Liver (tissue), 9 donors: ENCODE measurements around the gene MON2. TPM values are rescaled to one million over a fixed set of nuclear protein-coding genes. Genes with fewer than 3 reads are reported as not detected.
"Not testable (repeated sequence)": the region's sequence is repeated elsewhere in the genome, so short reads cannot be mapped to it uniquely, and the experiment has no call there.

Source experiments
- DNase-seq: peaks from one replicate; pipeline ENCODE4 v3.0.0-alpha.2; 2017; ENCODE audit warnings: low spot score
- H3K27ac ChIP-seq, 2 donors: one replicate each; pipeline ENCODE4 v1.7.0; 2013; ENCODE audit warnings: inconsistent platforms in 2 of 2, low read length in 2 of 2, control low read depth in 1 of 2, low read depth in 1 of 2, mild to moderate bottlenecking in 1 of 2
- H3K27me3 ChIP-seq, 4 donors: one replicate each; pipeline versions ENCODE4 v1.6.1 to v1.7.0; 2013; ENCODE audit warnings: low read length in 3 of 4, inconsistent platforms in 1 of 4, mild to moderate bottlenecking in 1 of 4, moderate library complexity in 1 of 4; ENCODE audit not compliant: control insufficient read depth in 4 of 4, insufficient read depth in 4 of 4
- H3K36me3 ChIP-seq, 4 donors: one replicate each; pipeline versions ENCODE4 v1.6.1 to v1.7.0; 2013; ENCODE audit warnings: low read length in 3 of 4, mild to moderate bottlenecking in 3 of 4, low read depth in 1 of 4, moderate library complexity in 1 of 4; ENCODE audit not compliant: control insufficient read depth in 4 of 4, insufficient read depth in 3 of 4
- H3K4me1 ChIP-seq, 4 donors: one replicate each; pipeline versions ENCODE4 v1.6.1 to v1.7.0; 2013; ENCODE audit warnings: low read length in 3 of 4, mild to moderate bottlenecking in 3 of 4, moderate library complexity in 1 of 4; ENCODE audit not compliant: control insufficient read depth in 4 of 4, insufficient read depth in 4 of 4
- H3K4me3 ChIP-seq, 3 donors: one replicate each; pipeline versions ENCODE4 v1.6.1 to v1.7.0; 2013; ENCODE audit warnings: low read length in 3 of 3, control low read depth in 1 of 3, low read depth in 1 of 3, mild to moderate bottlenecking in 1 of 3
- H3K9ac ChIP-seq, 2 donors: one replicate each; pipeline ENCODE4 v1.7.0; 2013; ENCODE audit warnings: low read length in 2 of 2, mild to moderate bottlenecking in 2 of 2, moderate library complexity in 2 of 2, control low read depth in 1 of 2, low read depth in 1 of 2
- H3K9me3 ChIP-seq, 4 donors: one replicate each; pipeline versions ENCODE4 v1.6.1 to v1.7.0; 2013; ENCODE audit warnings: low read length in 3 of 4; ENCODE audit not compliant: control insufficient read depth in 4 of 4
- EGR1 ChIP-seq, 2 donors: IDR thresholded peaks; 2 replicates each; pipeline ENCODE4 v1.6.1; 2016 to 2018; ENCODE audit warnings: antibody characterized with exemption in 2 of 2, low read depth in 2 of 2
- FOXA1 ChIP-seq: IDR thresholded peaks from 2 replicates; pipeline ENCODE4 v1.6.1; 2016; ENCODE audit warnings: antibody characterized with exemption
- FOXA2 ChIP-seq: IDR thresholded peaks from 2 replicates; pipeline ENCODE4 v1.6.1; 2016; ENCODE audit warnings: antibody characterized with exemption
- GABPA ChIP-seq, 2 donors: IDR thresholded peaks in 1 of 2; conservative IDR thresholded peaks in 1 of 2; 2 replicates each; pipeline ENCODE4 v1.6.1; 2016; ENCODE audit warnings: antibody characterized with exemption in 2 of 2, mild to moderate bottlenecking in 1 of 2, moderate library complexity in 1 of 2
- HNF4A ChIP-seq, 2 donors: conservative IDR thresholded peaks; 2 replicates each; pipeline ENCODE4 v1.6.1; 2016; ENCODE audit warnings: antibody characterized with exemption in 2 of 2, mild to moderate bottlenecking in 2 of 2
- HNF4G ChIP-seq: IDR thresholded peaks from 2 replicates; pipeline ENCODE4 v1.6.1; 2016; ENCODE audit warnings: antibody characterized with exemption
- JUND ChIP-seq, 2 donors: IDR thresholded peaks; 2 replicates each; pipeline ENCODE4 v1.6.1; 2016; ENCODE audit warnings: antibody characterized with exemption in 2 of 2
- NR2F2 ChIP-seq: IDR thresholded peaks from 2 replicates; pipeline ENCODE4 v1.6.1; 2016; ENCODE audit warnings: antibody characterized with exemption
- RAD21 ChIP-seq, 2 donors: IDR thresholded peaks; 2 replicates each; pipeline ENCODE4 v1.6.1; 2016; ENCODE audit warnings: antibody characterized with exemption in 2 of 2, mild to moderate bottlenecking in 2 of 2
- RXRA ChIP-seq, 2 donors: IDR thresholded peaks; 2 replicates each; pipeline ENCODE4 v1.6.1; 2017 to 2018; ENCODE audit warnings: antibody characterized with exemption in 2 of 2, mild to moderate bottlenecking in 1 of 2
- SP1 ChIP-seq: IDR thresholded peaks from 2 replicates; pipeline ENCODE4 v1.6.1; 2018; ENCODE audit warnings: antibody characterized with exemption, mild to moderate bottlenecking
- TAF1 ChIP-seq: conservative IDR thresholded peaks from 2 replicates; pipeline ENCODE4 v1.6.1; 2016; ENCODE audit warnings: antibody characterized with exemption, mild to moderate bottlenecking
- YY1 ChIP-seq: IDR thresholded peaks from 2 replicates; pipeline ENCODE4 v1.6.1; 2016; ENCODE audit warnings: antibody characterized with exemption, mild to moderate bottlenecking
- WGBS: extraction: QIAGEN DNeasy Blood & Tissue Kit; methylation state at CpG from one replicate; pipeline ENCODE4 v1.1.7; 2013; 5-methylcytosine and 5-hydroxymethylcytosine counted together
- polyA plus RNA-seq, 2 donors: library from polyadenylated mRNA; stranded (reverse) in 1 of 2; unstranded in 1 of 2; fragments of 200-250 nt in 1 of 2; fragments of >200 nt in 1 of 2; fragmentation: Nextera tagmentation in 1 of 2; extraction: Ambion mirVana in 1 of 2; gene quantifications; one replicate each; pipeline versions ENCODE4 v1.2.1 to v1.2.3, GENCODE V29; 2013 to 2015
- total RNA-seq, 2 donors: library from RNA; depleted of rRNA; stranded (reverse); fragments of >200 nt; gene quantifications; one replicate each; pipeline ENCODE4 v1.2.3, GENCODE V29; 2014
- TF ChIP-seq, protein P1 (sequence below): IDR thresholded peaks from 2 replicates; pipeline ENCODE4 v1.6.1; 2016; ENCODE audit warnings: antibody characterized with exemption, mild to moderate bottlenecking
- TF ChIP-seq, protein P2 (sequence below): fragments of 150-350 bp; IDR thresholded peaks from 2 replicates; pipeline ENCODE4 v1.5.1; 2017; ENCODE audit warnings: improper control_type of control experiment, low read depth, low read length; ENCODE audit not compliant: missing input control
- TF ChIP-seq, protein P3 (sequence below): IDR thresholded peaks from 2 replicates; pipeline ENCODE4 v1.6.1; 2016; ENCODE audit warnings: antibody characterized with exemption
- TF ChIP-seq, protein P4 (sequence below): IDR thresholded peaks from 2 replicates; pipeline ENCODE4 v1.6.1; 2016; ENCODE audit warnings: antibody characterized with exemption
- donor health status: healthy.
- donor health status: healthy.
- donor health status: healthy.
- donor health status: healthy.
- donor health status: healthy.

The MON2 gene
- total and polyA plus RNA-seq, 4 donors: 7.5 to 69.9 (median 25.8) TPM

DNA sequence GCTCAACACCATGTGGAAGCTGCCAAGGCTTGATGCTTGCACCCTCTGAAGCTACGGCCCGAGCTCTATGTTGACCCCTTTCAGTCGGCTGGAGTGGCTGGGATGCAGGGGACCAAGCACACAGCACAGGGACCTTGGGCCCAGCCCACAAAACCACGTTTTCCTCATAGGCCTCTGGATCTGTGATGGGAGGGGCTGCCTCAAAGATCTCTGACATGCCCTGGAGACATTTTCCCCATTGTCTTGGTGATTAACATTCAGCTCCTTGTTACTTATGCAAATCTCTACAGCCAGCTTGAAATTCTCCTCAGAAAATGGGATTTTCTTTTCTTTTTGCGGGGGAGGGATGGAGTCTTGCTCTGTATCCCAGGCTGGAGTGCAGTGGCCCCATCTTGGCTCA, 46.3 kb downstream of the MON2 start:
- no peak for TF ChIP-seq FOXA2
- no peak for TF ChIP-seq RAD21 (IDR thresholded peaks at IDR 0.05)
- TF ChIP-seq JUND (IDR thresholded peaks at IDR 0.05): no peak
- TF ChIP-seq HNF4A (conservative IDR thresholded peaks at IDR 0.05): no peak
- TF ChIP-seq RXRA (IDR thresholded peaks at IDR 0.05): no peak
- TF ChIP-seq, protein P1, sequence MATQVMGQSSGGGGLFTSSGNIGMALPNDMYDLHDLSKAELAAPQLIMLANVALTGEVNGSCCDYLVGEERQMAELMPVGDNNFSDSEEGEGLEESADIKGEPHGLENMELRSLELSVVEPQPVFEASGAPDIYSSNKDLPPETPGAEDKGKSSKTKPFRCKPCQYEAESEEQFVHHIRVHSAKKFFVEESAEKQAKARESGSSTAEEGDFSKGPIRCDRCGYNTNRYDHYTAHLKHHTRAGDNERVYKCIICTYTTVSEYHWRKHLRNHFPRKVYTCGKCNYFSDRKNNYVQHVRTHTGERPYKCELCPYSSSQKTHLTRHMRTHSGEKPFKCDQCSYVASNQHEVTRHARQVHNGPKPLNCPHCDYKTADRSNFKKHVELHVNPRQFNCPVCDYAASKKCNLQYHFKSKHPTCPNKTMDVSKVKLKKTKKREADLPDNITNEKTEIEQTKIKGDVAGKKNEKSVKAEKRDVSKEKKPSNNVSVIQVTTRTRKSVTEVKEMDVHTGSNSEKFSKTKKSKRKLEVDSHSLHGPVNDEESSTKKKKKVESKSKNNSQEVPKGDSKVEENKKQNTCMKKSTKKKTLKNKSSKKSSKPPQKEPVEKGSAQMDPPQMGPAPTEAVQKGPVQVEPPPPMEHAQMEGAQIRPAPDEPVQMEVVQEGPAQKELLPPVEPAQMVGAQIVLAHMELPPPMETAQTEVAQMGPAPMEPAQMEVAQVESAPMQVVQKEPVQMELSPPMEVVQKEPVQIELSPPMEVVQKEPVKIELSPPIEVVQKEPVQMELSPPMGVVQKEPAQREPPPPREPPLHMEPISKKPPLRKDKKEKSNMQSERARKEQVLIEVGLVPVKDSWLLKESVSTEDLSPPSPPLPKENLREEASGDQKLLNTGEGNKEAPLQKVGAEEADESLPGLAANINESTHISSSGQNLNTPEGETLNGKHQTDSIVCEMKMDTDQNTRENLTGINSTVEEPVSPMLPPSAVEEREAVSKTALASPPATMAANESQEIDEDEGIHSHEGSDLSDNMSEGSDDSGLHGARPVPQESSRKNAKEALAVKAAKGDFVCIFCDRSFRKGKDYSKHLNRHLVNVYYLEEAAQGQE: no peak
- TF ChIP-seq, protein P2, sequence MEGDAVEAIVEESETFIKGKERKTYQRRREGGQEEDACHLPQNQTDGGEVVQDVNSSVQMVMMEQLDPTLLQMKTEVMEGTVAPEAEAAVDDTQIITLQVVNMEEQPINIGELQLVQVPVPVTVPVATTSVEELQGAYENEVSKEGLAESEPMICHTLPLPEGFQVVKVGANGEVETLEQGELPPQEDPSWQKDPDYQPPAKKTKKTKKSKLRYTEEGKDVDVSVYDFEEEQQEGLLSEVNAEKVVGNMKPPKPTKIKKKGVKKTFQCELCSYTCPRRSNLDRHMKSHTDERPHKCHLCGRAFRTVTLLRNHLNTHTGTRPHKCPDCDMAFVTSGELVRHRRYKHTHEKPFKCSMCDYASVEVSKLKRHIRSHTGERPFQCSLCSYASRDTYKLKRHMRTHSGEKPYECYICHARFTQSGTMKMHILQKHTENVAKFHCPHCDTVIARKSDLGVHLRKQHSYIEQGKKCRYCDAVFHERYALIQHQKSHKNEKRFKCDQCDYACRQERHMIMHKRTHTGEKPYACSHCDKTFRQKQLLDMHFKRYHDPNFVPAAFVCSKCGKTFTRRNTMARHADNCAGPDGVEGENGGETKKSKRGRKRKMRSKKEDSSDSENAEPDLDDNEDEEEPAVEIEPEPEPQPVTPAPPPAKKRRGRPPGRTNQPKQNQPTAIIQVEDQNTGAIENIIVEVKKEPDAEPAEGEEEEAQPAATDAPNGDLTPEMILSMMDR: no peak
- TF ChIP-seq NR2F2: no peak
- TF ChIP-seq, protein P3, sequence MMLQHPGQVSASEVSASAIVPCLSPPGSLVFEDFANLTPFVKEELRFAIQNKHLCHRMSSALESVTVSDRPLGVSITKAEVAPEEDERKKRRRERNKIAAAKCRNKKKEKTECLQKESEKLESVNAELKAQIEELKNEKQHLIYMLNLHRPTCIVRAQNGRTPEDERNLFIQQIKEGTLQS: no peak
- no peak for TF ChIP-seq GABPA (IDR thresholded peaks at IDR 0.05 in 1 of 2, conservative IDR thresholded peaks at IDR 0.05 in 1 of 2)
- TF ChIP-seq TAF1: no peak
- no peak for TF ChIP-seq FOXA1
- no peak for TF ChIP-seq SP1
- TF ChIP-seq, protein P4, sequence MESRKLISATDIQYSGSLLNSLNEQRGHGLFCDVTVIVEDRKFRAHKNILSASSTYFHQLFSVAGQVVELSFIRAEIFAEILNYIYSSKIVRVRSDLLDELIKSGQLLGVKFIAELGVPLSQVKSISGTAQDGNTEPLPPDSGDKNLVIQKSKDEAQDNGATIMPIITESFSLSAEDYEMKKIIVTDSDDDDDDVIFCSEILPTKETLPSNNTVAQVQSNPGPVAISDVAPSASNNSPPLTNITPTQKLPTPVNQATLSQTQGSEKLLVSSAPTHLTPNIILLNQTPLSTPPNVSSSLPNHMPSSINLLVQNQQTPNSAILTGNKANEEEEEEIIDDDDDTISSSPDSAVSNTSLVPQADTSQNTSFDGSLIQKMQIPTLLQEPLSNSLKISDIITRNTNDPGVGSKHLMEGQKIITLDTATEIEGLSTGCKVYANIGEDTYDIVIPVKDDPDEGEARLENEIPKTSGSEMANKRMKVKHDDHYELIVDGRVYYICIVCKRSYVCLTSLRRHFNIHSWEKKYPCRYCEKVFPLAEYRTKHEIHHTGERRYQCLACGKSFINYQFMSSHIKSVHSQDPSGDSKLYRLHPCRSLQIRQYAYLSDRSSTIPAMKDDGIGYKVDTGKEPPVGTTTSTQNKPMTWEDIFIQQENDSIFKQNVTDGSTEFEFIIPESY: no peak
- no peak for TF ChIP-seq EGR1 (IDR thresholded peaks at IDR 0.05; ENCODE audit: low read depth in 2 of 2)
- TF ChIP-seq YY1: no peak
- no peak for TF ChIP-seq HNF4G
- Histone ChIP-seq H3K9me3 (no peaks in the 10 kb centered on the region), H3K27ac (no peak overlapping the region), H3K4me1 (no peaks in the 10 kb centered on the region), H3K36me3 (peaks cover 7 to 9% (median 8%) of the 10 kb centered on the region in 4 donors), H3K9ac (no peak overlapping the region), H3K27me3 (no peaks in the 10 kb centered on the region), H3K4me3 (no peak overlapping the region)
- DNase-seq: no peak
- WGBS: 98% methylated on average over 5 of the region's 5 CpGs

DNA sequence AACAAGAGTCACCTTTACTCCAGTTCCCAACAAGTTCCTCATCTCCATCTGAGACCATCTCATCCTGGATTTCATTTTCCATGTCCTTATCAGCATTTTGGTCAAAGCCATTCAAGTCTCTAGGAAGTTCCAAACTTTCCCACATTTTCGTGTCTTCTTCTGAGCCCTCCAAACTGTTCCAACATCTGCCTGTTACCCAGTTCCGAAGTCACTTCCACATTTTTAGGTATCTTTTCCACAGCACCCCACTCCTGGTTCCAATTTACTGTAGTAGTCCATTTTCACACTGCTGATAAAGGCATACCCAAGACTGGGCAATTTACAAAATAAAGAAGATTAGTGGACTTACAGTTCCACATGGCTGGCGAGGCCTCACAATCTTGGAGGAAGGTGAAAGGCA, 47.5 kb downstream of the MON2 start:
- not testable (repeated sequence) for DNase-seq, H3K27me3 ChIP-seq, H3K9ac ChIP-seq, H3K9me3 ChIP-seq, H3K27ac ChIP-seq, H3K4me3 ChIP-seq, H3K4me1 ChIP-seq, H3K36me3 ChIP-seq
- 98% methylated on average over 3 of the region's 3 CpGs for WGBS
